H1 (cell line): ENCODE results near the gene GGT6. TPM values are rescaled to one million over a fixed set of nuclear protein-coding genes. Genes with fewer than 3 reads are reported as not detected.

Source experiments
- CTCF ChIA-PET: fragments of 300-600 bp; sonication (Branson Sonifier 250); formaldehyde crosslinking; loops from one replicate; lab custom pipeline; 2021; ENCODE audit not compliant: partially characterized antibody; lab: Charles Lee
- POLR2A ChIA-PET: fragments of 300-600 bp; sonication (Branson Sonifier 250); formaldehyde crosslinking; loops from one replicate; lab custom pipeline; 2021; ENCODE audit warnings: inconsistent platforms; ENCODE audit not compliant: partially characterized antibody; lab: Charles Lee
- DNase-seq, 2 experiments: peaks; one replicate each; pipeline versions ENCODE4 v3.0.0 to v3.0.0-alpha.2; 2010 to 2022; ENCODE audit warnings: low spot score in 2 of 2, low read depth in 1 of 2, mixed read lengths in 1 of 2
- FAIRE-seq: peaks from 2 replicates; lab custom pipeline; 2011; peaks lifted over from hg19 to GRCh38; lab: Jason Lieb, UNC
- H2AFZ ChIP-seq: 2 replicates; pipeline ENCODE4 v1.8.1; 2012; ENCODE audit warnings: low read length, inconsistent platforms
- H2AK5ac ChIP-seq: 2 replicates; pipeline ENCODE4 v1.6.1; 2013; ENCODE audit warnings: low read depth, low read length
- H2BK120ac ChIP-seq: replicated peaks from 2 replicates; pipeline ENCODE3; 2013; ENCODE audit warnings: low read depth, low read length, inconsistent platforms
- H2BK12ac ChIP-seq: 2 replicates; pipeline ENCODE4 v1.6.1; 2013; ENCODE audit warnings: low read depth, low read length
- H2BK15ac ChIP-seq: 2 replicates; pipeline ENCODE4 v1.6.1; 2013; ENCODE audit warnings: low read length
- H2BK20ac ChIP-seq: 2 replicates; pipeline ENCODE4 v1.6.1; 2013; ENCODE audit warnings: low read length
- H2BK5ac ChIP-seq: 2 replicates; pipeline ENCODE4 v1.6.1; 2013; ENCODE audit warnings: low read depth, low read length
- H3K14ac ChIP-seq: 2 replicates; pipeline ENCODE4 v1.6.1; 2013; ENCODE audit warnings: inconsistent platforms; ENCODE audit not compliant: insufficient read length
- H3K18ac ChIP-seq: 2 replicates; pipeline ENCODE4 v1.6.1; 2013; ENCODE audit warnings: low read length; ENCODE audit errors: extremely low read depth
- H3K23ac ChIP-seq: 2 replicates; pipeline ENCODE4 v1.6.1; 2013; ENCODE audit warnings: inconsistent platforms; ENCODE audit not compliant: insufficient read length
- H3K23me2 ChIP-seq: 2 replicates; pipeline ENCODE4 v1.6.1; 2013; ENCODE audit warnings: low read depth, low read length
- H3K27ac ChIP-seq: 2 replicates; pipeline ENCODE4 v1.6.1; 2011; ENCODE audit warnings: low read depth, low read length, inconsistent platforms
- H3K27me3 ChIP-seq, 4 experiments: replicated peaks in 1 of 4; 1 replicate in 1 of 4; 2 replicates in 3 of 4; pipeline versions ENCODE4 v1.6.1 to v1.8.1; 2011 to 2013; ENCODE audit warnings: low read length in 3 of 4, mild to moderate bottlenecking in 3 of 4, inconsistent platforms in 2 of 4, mixed read lengths in 2 of 4, moderate library complexity in 1 of 4; ENCODE audit not compliant: control insufficient read depth in 3 of 4, insufficient read depth in 3 of 4; ENCODE audit errors: extremely low read depth in 1 of 4
- H3K36me3 ChIP-seq, 4 experiments: 2 replicates each; pipeline versions ENCODE4 v1.6.1 to v1.8.1; 2011 to 2013; ENCODE audit warnings: mild to moderate bottlenecking in 4 of 4, low read length in 3 of 4, moderate library complexity in 2 of 4, control low read depth in 1 of 4, inconsistent platforms in 1 of 4; ENCODE audit not compliant: insufficient read depth in 4 of 4, control insufficient read depth in 2 of 4
- H3K4ac ChIP-seq: replicated peaks from 2 replicates; pipeline ENCODE3; 2013; ENCODE audit warnings: low read length, low read depth, mixed read lengths, inconsistent platforms; ENCODE audit not compliant: insufficient read length
- H3K4me1 ChIP-seq, 4 experiments: replicated peaks in 1 of 4; 1 replicate in 1 of 4; 2 replicates in 3 of 4; pipeline versions ENCODE4 v1.6.1 to v1.8.1; 2011 to 2013; ENCODE audit warnings: low read length in 3 of 4, inconsistent platforms in 2 of 4, mixed read lengths in 1 of 4; ENCODE audit not compliant: insufficient read depth in 4 of 4, control insufficient read depth in 3 of 4
- H3K4me2 ChIP-seq, 2 experiments: 2 replicates each; pipeline versions ENCODE4 v1.6.1 to v1.8.1; 2011 to 2013; ENCODE audit warnings: low read depth in 2 of 2, low read length in 2 of 2, control low read depth in 1 of 2, inconsistent platforms in 1 of 2, mild to moderate bottlenecking in 1 of 2; ENCODE audit not compliant: insufficient read depth in 1 of 2
- H3K4me3 ChIP-seq, 4 experiments: fragments of 200-600, 300-600 bp in 1 of 4; sonication (generic), shearing (Covaris generic), sonication (Bioruptor Twin) in 1 of 4; 2 replicates each; pipeline versions ENCODE4 v1.5.1 to v1.8.1; 2011 to 2016; ENCODE audit warnings: low read length in 4 of 4, low read depth in 3 of 4, control low read depth in 2 of 4, inconsistent platforms in 2 of 4, mild to moderate bottlenecking in 2 of 4, mixed read lengths in 1 of 4, moderate library complexity in 1 of 4; ENCODE audit not compliant: insufficient read depth in 2 of 4; ENCODE audit errors: extremely low read depth in 1 of 4
- H3K56ac ChIP-seq: replicated peaks from 2 replicates; pipeline ENCODE3; 2013; ENCODE audit warnings: low read depth, mild to moderate bottlenecking, mixed read lengths, low read length, inconsistent platforms; ENCODE audit not compliant: insufficient read length
- H3K79me1 ChIP-seq: 2 replicates; pipeline ENCODE4 v1.6.1; 2013; ENCODE audit warnings: low read depth, low read length, control low read depth
- H3K79me2 ChIP-seq, 2 experiments: 2 replicates each; pipeline versions ENCODE4 v1.6.1 to v1.8.1; 2012 to 2013; ENCODE audit warnings: low read length in 2 of 2, mild to moderate bottlenecking in 2 of 2, inconsistent platforms in 1 of 2; ENCODE audit not compliant: insufficient read depth in 2 of 2, control insufficient read depth in 1 of 2
- H3K9ac ChIP-seq, 4 experiments: replicated peaks in 1 of 4; 1 replicate in 1 of 4; 2 replicates in 3 of 4; pipeline versions ENCODE4 v1.6.1 to v1.8.1; 2011 to 2013; ENCODE audit warnings: low read depth in 3 of 4, low read length in 3 of 4, control low read depth in 2 of 4, mild to moderate bottlenecking in 2 of 4, moderate library complexity in 2 of 4, inconsistent platforms in 1 of 4; ENCODE audit errors: extremely low read depth in 1 of 4
- H3K9me3 ChIP-seq, 2 experiments: 2 replicates each; pipeline versions ENCODE4 v1.6.1 to v1.8.1; 2012 to 2013; ENCODE audit warnings: mild to moderate bottlenecking in 2 of 2, moderate library complexity in 2 of 2, control low read depth in 1 of 2, inconsistent platforms in 1 of 2, low read depth in 1 of 2, low read length in 1 of 2, mixed read lengths in 1 of 2; ENCODE audit not compliant: insufficient read depth in 2 of 2
- H4K20me1 ChIP-seq, 2 experiments: replicated peaks in 1 of 2; 2 replicates each; pipeline versions ENCODE3 to v1.8.1; 2011 to 2013; ENCODE audit warnings: inconsistent platforms in 2 of 2, low read length in 2 of 2, mild to moderate bottlenecking in 1 of 2; ENCODE audit not compliant: insufficient read depth in 2 of 2, control insufficient read depth in 1 of 2
- H4K5ac ChIP-seq: 2 replicates; pipeline ENCODE4 v1.6.1; 2013; ENCODE audit warnings: low read length, low read depth, mixed read lengths, inconsistent platforms; ENCODE audit not compliant: insufficient read length
- H4K8ac ChIP-seq: 2 replicates; pipeline ENCODE4 v1.8.0; 2013; ENCODE audit warnings: mild to moderate bottlenecking, moderate library complexity, low read length, inconsistent platforms; ENCODE audit not compliant: insufficient read depth; ENCODE audit errors: extremely low read depth
- H4K91ac ChIP-seq: replicated peaks from 2 replicates; pipeline ENCODE3; 2013; ENCODE audit warnings: low read length, mixed read lengths, inconsistent platforms; ENCODE audit not compliant: insufficient read length
- EZH2 ChIP-seq: fragments of 200-600 bp; sonication (generic); IDR thresholded peaks from 2 replicates; pipeline ENCODE4 v1.7.1; 2012; ENCODE audit warnings: low read depth, mild to moderate bottlenecking, moderate library complexity, low read length, inconsistent platforms; ENCODE audit not compliant: severe bottlenecking
- HDAC6 ChIP-seq: IDR thresholded peaks from one replicate; pipeline ENCODE4 v1.7.1; 2012; ENCODE audit warnings: low read depth, mild to moderate bottlenecking, inconsistent platforms, low read length, moderate library complexity
- KDM5A ChIP-seq: fragments of 200-600 bp; IDR thresholded peaks from 2 replicates; pipeline ENCODE4 v1.7.1; 2012; ENCODE audit warnings: mild to moderate bottlenecking, low read length, inconsistent platforms, mixed read lengths
- RAD21 ChIP-seq, 2 experiments: IDR thresholded peaks in 1 of 2; conservative IDR thresholded peaks in 1 of 2; 2 replicates each; pipeline ENCODE4 v1.6.1; 2011; ENCODE audit warnings: low read depth in 2 of 2, low read length in 2 of 2, improper control_type of control experiment in 1 of 2, inconsistent platforms in 1 of 2, mild to moderate bottlenecking in 1 of 2, moderate library complexity in 1 of 2
- SIRT6 ChIP-seq: IDR thresholded peaks from one replicate; pipeline ENCODE4 v1.7.1; 2012; ENCODE audit warnings: low read length, inconsistent platforms
- SIX5 ChIP-seq: IDR thresholded peaks from 2 replicates; pipeline ENCODE4 v1.6.1; 2011; ENCODE audit warnings: mild to moderate bottlenecking, low read depth, low read length
- WGBS, 2 experiments: shearing (Covaris generic) in 1 of 2; methylation state at CpG; one replicate each; pipeline versions ENCODE4 v1.1.6 to v1.1.7; 2013 to 2015; ENCODE audit warnings: low lambda C conversion rate in 2 of 2, mixed read lengths in 2 of 2, inconsistent platforms in 1 of 2, low coverage in 1 of 2, missing lambda C conversion rate in 1 of 2; ENCODE audit not compliant: insufficient replicate concordance in 2 of 2, insufficient coverage in 1 of 2, insufficient read length in 1 of 2; ENCODE audit errors: extremely low coverage in 1 of 2, missing lambda C conversion rate in 1 of 2; 5-methylcytosine and 5-hydroxymethylcytosine counted together
- polyA plus RNA-seq, 7 experiments: library from polyadenylated mRNA; depleted of rRNA in 3 of 7; stranded (reverse) in 5 of 7; unstranded in 2 of 7; fragments of >200 nt in 5 of 7; fragments of 200-250 nt in 2 of 7; gene quantifications; 1 replicate in 5 of 7; 2 replicates in 1 of 7; 4 replicates in 1 of 7; pipeline versions ENCODE4 v1.2.1 to v1.2.3, GENCODE V29; 2011 to 2013; ENCODE audit warnings: missing spikeins in 2 of 7, mixed read lengths in 2 of 7
- total RNA-seq: library from RNA; stranded (reverse); fragmentation: NEBNext Ultra II Directional; extraction: Animal tissue kit (Norgen Biotek cat#: 25700); gene quantifications from 2 replicates; pipeline ENCODE4 v1.2.1, GENCODE V29; 2021
- TF ChIP-seq, protein P1 (sequence below), 3 experiments: IDR thresholded peaks; 1 replicate in 2 of 3; 2 replicates in 1 of 3; pipeline versions ENCODE4 v1.5.1 to v1.6.1; 2011; ENCODE audit warnings: low read length in 3 of 3, mild to moderate bottlenecking in 3 of 3, inconsistent platforms in 2 of 3, low read depth in 1 of 3, moderate library complexity in 1 of 3; ENCODE audit not compliant: insufficient read depth in 1 of 3; ENCODE audit errors: control extremely low read depth in 1 of 3

Gene GGT6
- total and polyA plus RNA-seq, 2 of the 8 experiments (the other 6 are each of a cell fraction or from before 2014, with no cell fraction given) = 0.18 TPM; not detected in 1

GRCh38 chr17:4555873-4556759 lies 4.3 kb downstream of the GGT6 start:
- Histone ChIP-seq H3K56ac (no peak overlapping the region), H3K4ac (peak overlapping the region; percentile 51), H3K79me2 (peaks cover 0 to 21% of the 10 kb centered on the region in 2 experiments; a peak in 3 of 4 replicates), H2BK15ac (peak overlapping the region; percentile 72; the same call in 1 of the 2 replicates), H3K23me2 (peaks cover 14% of the 10 kb centered on the region; the same call in 1 of the 2 replicates), H3K9ac (peak overlapping the region in 2 of 4 experiments; percentile 38 to 42; a peak in 4 of 7 replicates), H4K5ac (no peak overlapping the region), H3K4me1 (peaks cover 7 to 21% (median 12%) of the 10 kb centered on the region in 4 experiments; a peak in 6 of 7 replicates), H3K79me1 (peaks cover 13% of the 10 kb centered on the region), H2BK5ac (peak overlapping the region; percentile 6; the same call in 1 of the 2 replicates), H4K20me1 (peaks cover 0 to 5% of the 10 kb centered on the region in 2 experiments), H3K9me3 (no peaks in the 10 kb centered on the region), H2BK20ac (0 out of 2 replicates have a peak overlapping the region, but pooled peaks have one; percentile 27), H3K27me3 (no peaks in the 10 kb centered on the region), H3K27ac (peak overlapping the region; percentile 26; the same call in 1 of the 2 replicates), H3K4me2 (peak overlapping the region; percentile 79 to 96), H3K23ac (no peak overlapping the region), H3K14ac (no peak overlapping the region), H2BK12ac (peak overlapping the region; percentile 35; the same call in 1 of the 2 replicates), H4K91ac (peak overlapping the region; percentile 57), H3K4me3 (peak overlapping the region; percentile 73 to 94 (median 84)), H2BK120ac (no peak overlapping the region), H3K18ac (0 out of 2 replicates have a peak overlapping the region, but pooled peaks have one; percentile 20), H2AFZ (0 out of 2 replicates have a peak overlapping the region, but pooled peaks have one; percentile 86), H3K36me3 (peaks cover 16 to 24% (median 20%) of the 10 kb centered on the region in 4 experiments; a peak in 7 of 8 replicates), H2AK5ac (peak overlapping the region; percentile 77; the same call in 1 of the 2 replicates), H4K8ac (no peak overlapping the region)
- CTCF ChIA-PET = interaction anchor here (1.0 to 1.6 kb wide), 7 partner anchors 9 to 69 kb away, joined by 3 to 11 read pairs (median 3); no protein-coding TSS in a partner anchor
- DNase-seq (no peak), FAIRE-seq (no peak)
- 70 to 100% methylated on average over 1 to 17 of the region's 17 CpGs for WGBS, 2 experiments
- POLR2A ChIA-PET = interaction anchor here (0.7 to 32.8 kb wide), 6 partner anchors 7 to 153 kb away, joined by 3 to 546 read pairs (median 4); partner anchors contain the start of gene SPNS2
- no peak for TF ChIP-seq SIX5
- TF ChIP-seq, protein P1, sequence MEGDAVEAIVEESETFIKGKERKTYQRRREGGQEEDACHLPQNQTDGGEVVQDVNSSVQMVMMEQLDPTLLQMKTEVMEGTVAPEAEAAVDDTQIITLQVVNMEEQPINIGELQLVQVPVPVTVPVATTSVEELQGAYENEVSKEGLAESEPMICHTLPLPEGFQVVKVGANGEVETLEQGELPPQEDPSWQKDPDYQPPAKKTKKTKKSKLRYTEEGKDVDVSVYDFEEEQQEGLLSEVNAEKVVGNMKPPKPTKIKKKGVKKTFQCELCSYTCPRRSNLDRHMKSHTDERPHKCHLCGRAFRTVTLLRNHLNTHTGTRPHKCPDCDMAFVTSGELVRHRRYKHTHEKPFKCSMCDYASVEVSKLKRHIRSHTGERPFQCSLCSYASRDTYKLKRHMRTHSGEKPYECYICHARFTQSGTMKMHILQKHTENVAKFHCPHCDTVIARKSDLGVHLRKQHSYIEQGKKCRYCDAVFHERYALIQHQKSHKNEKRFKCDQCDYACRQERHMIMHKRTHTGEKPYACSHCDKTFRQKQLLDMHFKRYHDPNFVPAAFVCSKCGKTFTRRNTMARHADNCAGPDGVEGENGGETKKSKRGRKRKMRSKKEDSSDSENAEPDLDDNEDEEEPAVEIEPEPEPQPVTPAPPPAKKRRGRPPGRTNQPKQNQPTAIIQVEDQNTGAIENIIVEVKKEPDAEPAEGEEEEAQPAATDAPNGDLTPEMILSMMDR (IDR thresholded peaks at IDR 0.05; ENCODE audit: control extremely low read depth in 1 of 3, insufficient read depth in 1 of 3, low read depth in 1 of 3, low read length in 3 of 3) = no peak
- TF ChIP-seq SIRT6 = no peak
- no peak for TF ChIP-seq KDM5A
- TF ChIP-seq EZH2 = no peak
- no peak for TF ChIP-seq RAD21 (IDR thresholded peaks at IDR 0.05 in 1 of 2, conservative IDR thresholded peaks at IDR 0.05 in 1 of 2; ENCODE audit: low read depth in 2 of 2, low read length in 2 of 2)
- TF ChIP-seq HDAC6 = no peak
